ENCODE data around the gene RPL39L. TPM values are rescaled to one million over a fixed set of nuclear protein-coding genes. Genes with fewer than 3 reads are reported as not detected.

The RPL39L gene
- total RNA-seq, 1 donor: 7.6 TPM

- TF ChIP-seq CTCF (IDR thresholded peaks at IDR 0.05; ENCODE audit: extremely low read depth, low read depth, low read length): no peak
- no peak overlapping the region for H2AFZ ChIP-seq (ENCODE audit: low read length)
- H3K4me3 ChIP-seq (ENCODE audit: insufficient read depth, low read length): no peak overlapping the region
- no peaks in the 10 kb centered on the region for H3K79me2 ChIP-seq (ENCODE audit: insufficient read depth, low read length)
- H4K20me1 ChIP-seq (ENCODE audit: insufficient read depth, low read length): no peaks in the 10 kb centered on the region
- no peaks in the 10 kb centered on the region for H3K36me3 ChIP-seq (ENCODE audit: insufficient read depth, low read length)
- no peak overlapping the region for H3K27ac ChIP-seq (ENCODE audit: low read depth, low read length)
- DNase-seq (ENCODE audit: insufficient read length, low spot score, missing footprints): no peak
- H3K4me2 ChIP-seq (ENCODE audit: insufficient read depth, low read length): no peak overlapping the region
- no peaks in the 10 kb centered on the region for H3K9me3 ChIP-seq (ENCODE audit: low read depth, low read length)
- H3K4me1 ChIP-seq (ENCODE audit: insufficient read depth, low read length): peaks cover 14% of the 10 kb centered on the region
- H3K27me3 ChIP-seq (ENCODE audit: insufficient read depth, low read length): no peaks in the 10 kb centered on the region
These were observed 40.3 kb downstream of the RPL39L start for GRCh38 chr3:187098923-187099512.

GRCh38 chr3:187093320-187093719 lies 46.0 kb downstream of the RPL39L start:
- H3K4me1 ChIP-seq (ENCODE audit: insufficient read depth, low read length): no peaks in the 10 kb centered on the region
- no peak for TF ChIP-seq CTCF (IDR thresholded peaks at IDR 0.05; ENCODE audit: extremely low read depth, low read depth, low read length)
- H3K27me3 ChIP-seq (ENCODE audit: insufficient read depth, low read length): no peaks in the 10 kb centered on the region
- no peak overlapping the region for H2AFZ ChIP-seq (ENCODE audit: low read length)
- DNase-seq (ENCODE audit: insufficient read length, low spot score, missing footprints): no peak
- no peak overlapping the region for H3K4me3 ChIP-seq (ENCODE audit: insufficient read depth, low read length)
- H3K36me3 ChIP-seq (ENCODE audit: insufficient read depth, low read length): no peaks in the 10 kb centered on the region
- no peaks in the 10 kb centered on the region for H4K20me1 ChIP-seq (ENCODE audit: insufficient read depth, low read length)
- no peak overlapping the region for H3K4me2 ChIP-seq (ENCODE audit: insufficient read depth, low read length)
- no peak overlapping the region for H3K27ac ChIP-seq (ENCODE audit: low read depth, low read length)
- no peaks in the 10 kb centered on the region for H3K9me3 ChIP-seq (ENCODE audit: low read depth, low read length)
- no peaks in the 10 kb centered on the region for H3K79me2 ChIP-seq (ENCODE audit: insufficient read depth, low read length)

- Histone ChIP-seq H3K4me2 (ENCODE audit: insufficient read depth, low read length) (no peak overlapping the region), H3K4me3 (ENCODE audit: insufficient read depth, low read length) (no peak overlapping the region), H3K36me3 (ENCODE audit: insufficient read depth, low read length) (no peaks in the 10 kb centered on the region), H3K79me2 (ENCODE audit: insufficient read depth, low read length) (no peaks in the 10 kb centered on the region), H3K4me1 (ENCODE audit: insufficient read depth, low read length) (no peaks in the 10 kb centered on the region), H3K27ac (ENCODE audit: low read depth, low read length) (no peak overlapping the region), H3K9me3 (ENCODE audit: low read depth, low read length) (peaks cover 1% of the 10 kb centered on the region), H4K20me1 (ENCODE audit: insufficient read depth, low read length) (no peaks in the 10 kb centered on the region), H2AFZ (ENCODE audit: low read length) (no peak overlapping the region), H3K27me3 (ENCODE audit: insufficient read depth, low read length) (no peaks in the 10 kb centered on the region)
- no peak for TF ChIP-seq CTCF (IDR thresholded peaks at IDR 0.05; ENCODE audit: extremely low read depth, low read depth, low read length)
- DNase-seq (ENCODE audit: insufficient read length, low spot score, missing footprints): no peak
These were observed 50.6 kb downstream of the RPL39L start for GRCh38 chr3:187088701-187089100.

- no peak for TF ChIP-seq CTCF (IDR thresholded peaks at IDR 0.05; ENCODE audit: extremely low read depth, low read depth, low read length)
- peaks cover 1% of the 10 kb centered on the region for H3K9me3 ChIP-seq (ENCODE audit: low read depth, low read length)
- H3K27me3 ChIP-seq (ENCODE audit: insufficient read depth, low read length): no peaks in the 10 kb centered on the region
- no peak overlapping the region for H2AFZ ChIP-seq (ENCODE audit: low read length)
- no peak overlapping the region for H3K4me3 ChIP-seq (ENCODE audit: insufficient read depth, low read length)
- H3K4me1 ChIP-seq (ENCODE audit: insufficient read depth, low read length): no peaks in the 10 kb centered on the region
- DNase-seq (ENCODE audit: insufficient read length, low spot score, missing footprints): no peak
- H3K36me3 ChIP-seq (ENCODE audit: insufficient read depth, low read length): no peaks in the 10 kb centered on the region
- no peaks in the 10 kb centered on the region for H4K20me1 ChIP-seq (ENCODE audit: insufficient read depth, low read length)
- H3K79me2 ChIP-seq (ENCODE audit: insufficient read depth, low read length): no peaks in the 10 kb centered on the region
- H3K4me2 ChIP-seq (ENCODE audit: insufficient read depth, low read length): no peak overlapping the region
- H3K27ac ChIP-seq (ENCODE audit: low read depth, low read length): no peak overlapping the region
These were observed 52.5 kb downstream of the RPL39L start for GRCh38 chr3:187086831-187087230.

Measured in osteoblast (primary cell).